ENCODE data around the gene NISCH.

DNA sequence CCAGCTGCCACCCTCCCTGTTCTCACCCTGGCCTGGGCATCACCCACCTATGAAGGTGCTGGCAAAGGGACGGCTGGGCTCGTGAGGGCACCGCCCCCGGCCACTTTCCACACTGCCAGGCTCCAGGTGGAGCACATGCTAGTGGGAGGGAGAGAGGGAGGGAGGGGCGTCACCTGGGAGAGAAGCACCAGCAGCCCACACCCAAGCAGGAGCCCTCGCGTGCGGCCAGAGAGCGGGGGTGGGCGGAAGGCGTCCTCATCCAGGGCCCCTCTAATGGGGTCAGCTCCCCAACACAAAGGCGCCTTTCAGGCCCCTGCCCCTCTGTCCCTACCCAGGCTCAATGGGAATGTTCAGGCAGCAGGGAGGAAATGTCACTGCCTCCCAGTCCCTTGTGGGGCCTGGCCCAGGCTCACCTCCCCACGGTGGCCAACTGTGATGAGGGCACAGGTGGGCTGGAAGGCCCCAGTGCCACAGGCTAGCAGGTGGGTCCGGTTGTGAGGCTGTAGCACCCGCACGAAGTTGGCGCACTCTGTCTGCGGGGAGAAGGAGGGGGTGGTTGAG is 13.6 kb upstream of the NISCH start:
- TF ChIP-seq, protein P1, sequence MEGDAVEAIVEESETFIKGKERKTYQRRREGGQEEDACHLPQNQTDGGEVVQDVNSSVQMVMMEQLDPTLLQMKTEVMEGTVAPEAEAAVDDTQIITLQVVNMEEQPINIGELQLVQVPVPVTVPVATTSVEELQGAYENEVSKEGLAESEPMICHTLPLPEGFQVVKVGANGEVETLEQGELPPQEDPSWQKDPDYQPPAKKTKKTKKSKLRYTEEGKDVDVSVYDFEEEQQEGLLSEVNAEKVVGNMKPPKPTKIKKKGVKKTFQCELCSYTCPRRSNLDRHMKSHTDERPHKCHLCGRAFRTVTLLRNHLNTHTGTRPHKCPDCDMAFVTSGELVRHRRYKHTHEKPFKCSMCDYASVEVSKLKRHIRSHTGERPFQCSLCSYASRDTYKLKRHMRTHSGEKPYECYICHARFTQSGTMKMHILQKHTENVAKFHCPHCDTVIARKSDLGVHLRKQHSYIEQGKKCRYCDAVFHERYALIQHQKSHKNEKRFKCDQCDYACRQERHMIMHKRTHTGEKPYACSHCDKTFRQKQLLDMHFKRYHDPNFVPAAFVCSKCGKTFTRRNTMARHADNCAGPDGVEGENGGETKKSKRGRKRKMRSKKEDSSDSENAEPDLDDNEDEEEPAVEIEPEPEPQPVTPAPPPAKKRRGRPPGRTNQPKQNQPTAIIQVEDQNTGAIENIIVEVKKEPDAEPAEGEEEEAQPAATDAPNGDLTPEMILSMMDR (IDR thresholded peaks at IDR 0.05; ENCODE audit: poor library complexity), result no peak
- TF ChIP-seq EZH2 (IDR thresholded peaks at IDR 0.05; ENCODE audit: borderline replicate concordance) (no peak), EZH2phosphoT487 (IDR thresholded peaks at IDR 0.05; ENCODE audit: low read depth, severe bottlenecking, unreplicated experiment) (no peak)
